ENCODE data around the gene CPNE4. TPM values are rescaled to one million over a fixed set of nuclear protein-coding genes. Genes with fewer than 3 reads are reported as not detected.
"Not testable (repeated sequence)": the region's sequence is repeated elsewhere in the genome, so short reads cannot be mapped to it uniquely, and the experiment has no call there.

The CPNE4 gene
- total RNA-seq, 4 donors from 2014 or later: 0.79 TPM; not detected in 3

DNA sequence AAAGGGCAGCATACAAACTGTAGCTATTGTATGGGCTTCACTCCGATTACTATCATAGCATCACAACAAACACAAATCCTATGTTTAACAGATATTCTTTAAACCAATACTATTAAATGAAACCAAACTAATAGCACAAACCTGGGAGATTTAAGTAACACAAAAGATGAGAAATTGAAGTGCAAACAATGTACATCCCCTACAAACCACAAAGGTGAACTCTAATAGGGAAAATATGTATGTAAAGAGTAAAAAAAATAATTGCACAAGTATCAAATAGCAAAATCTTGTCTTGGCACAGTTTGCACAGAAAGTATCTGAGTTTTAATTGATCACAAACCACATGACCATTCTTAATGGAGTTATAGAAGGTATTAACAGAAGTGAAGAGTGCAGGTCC is 138.5 kb downstream of the CPNE4 start:
- no peak for DNase-seq (ENCODE audit: low spot score)
- no peak for TF ChIP-seq CTCF (IDR thresholded peaks at IDR 0.05)
- ATAC-seq (ENCODE audit: low FRiP score): no peak

DNA sequence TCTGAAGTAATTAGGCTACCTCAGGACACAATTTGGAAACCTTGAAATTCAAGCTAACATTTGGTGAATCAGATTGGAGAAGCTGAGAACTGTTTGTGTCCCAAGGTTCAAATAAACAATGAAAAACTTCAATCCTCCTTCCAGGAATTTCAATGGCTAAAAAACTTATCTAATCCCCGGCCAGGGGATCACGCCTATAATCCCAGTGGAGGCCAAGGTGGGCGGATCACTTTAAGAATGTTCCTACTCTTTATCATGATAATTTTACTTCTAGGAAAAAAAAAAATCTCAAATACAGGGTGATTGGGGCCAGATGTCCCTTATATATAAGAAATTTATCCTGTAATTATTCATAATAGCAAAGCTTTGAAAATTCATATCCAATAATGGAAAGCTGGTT is 139.0 kb downstream of the CPNE4 start:
- no peak for TF ChIP-seq CTCF (IDR thresholded peaks at IDR 0.05)
- no peak for DNase-seq (ENCODE audit: low spot score)
- ATAC-seq (ENCODE audit: low FRiP score): no peak

GRCh38 chr3:131892331-131892730 is 142.5 kb downstream of the CPNE4 start:
- ATAC-seq (ENCODE audit: low FRiP score): no peak

GRCh38 chr3:131885871-131886270 is 148.9 kb downstream of the CPNE4 start:
- DNase-seq (ENCODE audit: low spot score); ATAC-seq (ENCODE audit: low FRiP score): not testable (repeated sequence)

More at GRCh38 chr3:131892331-131892730, 142.5 kb downstream of the CPNE4 start:
- no peak for TF ChIP-seq CTCF (IDR thresholded peaks at IDR 0.05)
- DNase-seq (ENCODE audit: low spot score): no peak

DNA sequence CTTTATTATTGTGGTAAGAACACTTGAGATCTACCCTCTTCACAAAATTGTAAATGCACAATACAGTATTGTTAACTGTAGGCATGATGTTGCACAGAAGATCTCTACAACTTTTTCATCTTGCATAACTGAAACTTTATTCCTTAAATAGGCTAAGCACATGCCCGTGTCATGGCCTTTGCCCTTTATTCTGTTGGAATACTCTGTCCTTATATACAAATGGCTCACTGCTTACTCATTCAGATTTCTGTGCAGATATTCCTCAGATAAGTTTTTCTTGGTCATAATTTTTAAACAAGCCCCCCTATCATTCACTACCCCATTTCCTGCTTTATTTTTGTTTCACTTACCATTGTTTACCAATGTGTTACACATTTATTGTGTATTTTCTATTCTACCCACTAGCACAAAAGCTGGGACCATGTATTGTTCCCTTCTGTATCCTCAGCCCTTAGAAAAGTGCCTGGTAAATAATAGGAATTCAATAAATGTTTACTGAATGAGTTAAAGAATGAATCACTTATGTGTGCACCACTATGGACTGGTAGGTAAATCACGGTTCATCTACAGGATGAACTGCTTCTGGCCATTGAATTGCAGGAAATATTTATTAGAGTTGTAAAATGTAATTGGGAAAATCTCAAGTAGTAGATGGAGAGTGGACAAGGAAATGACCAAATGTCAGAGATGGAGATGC is 151.0 kb downstream of the CPNE4 start:
- no peak for TF ChIP-seq CTCF (IDR thresholded peaks at IDR 0.05)
- ATAC-seq (ENCODE audit: low FRiP score): no peak
- DNase-seq (ENCODE audit: low spot score): no peak

- ATAC-seq (ENCODE audit: low FRiP score): no peak
- no peak for TF ChIP-seq CTCF (IDR thresholded peaks at IDR 0.05)
- no peak for DNase-seq (ENCODE audit: low spot score)
Observed at GRCh38 chr3:131883086-131883485, 151.7 kb downstream of the CPNE4 start.

DNA sequence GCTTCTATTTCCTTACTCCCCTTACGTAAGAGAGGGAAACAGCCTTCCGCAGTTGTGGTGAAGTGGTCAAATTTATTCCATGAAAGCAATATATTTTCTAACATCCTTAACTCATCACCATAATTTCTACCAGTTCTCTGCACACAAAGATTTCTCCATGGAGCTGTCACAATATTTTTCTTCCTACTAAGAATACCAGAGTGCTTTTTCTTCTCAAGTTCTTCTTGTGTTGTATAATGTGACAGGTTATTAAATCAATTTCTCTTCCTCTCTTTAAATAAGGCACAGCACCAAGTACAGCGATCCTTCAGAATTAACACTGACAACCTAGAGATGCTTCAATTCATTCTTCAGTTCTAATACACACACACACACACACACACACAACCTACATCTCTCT is 153.0 kb downstream of the CPNE4 start:
- ATAC-seq (ENCODE audit: low FRiP score) (no peak), DNase-seq (ENCODE audit: low spot score) (no peak)

More for the DNA sequence above, 153.0 kb downstream of the CPNE4 start:
- TF ChIP-seq CTCF (IDR thresholded peaks at IDR 0.05): no peak
